Thyroid gland (tissue), 4 donors: ENCODE data around the gene PROZ.

Experiments used
- POLR2A ChIP-seq, 2 donors: fragments of 450-650 bp; IDR thresholded peaks; one replicate each; pipeline ENCODE4 v1.6.1; 2017; ENCODE audit warnings: antibody characterized with exemption in 2 of 2, mild to moderate bottlenecking in 2 of 2, moderate library complexity in 1 of 2
- TF ChIP-seq, protein P1 (sequence below), 6 experiments: fragments of 200-600 bp in 3 of 6; fragments of 450-650 bp in 3 of 6; sonication (generic) in 3 of 6; IDR thresholded peaks; one replicate each; pipeline ENCODE4 v1.5.1; 2016 to 2019; ENCODE audit warnings: antibody characterized with exemption in 6 of 6, mild to moderate bottlenecking in 2 of 6, inconsistent platforms in 1 of 6, moderate library complexity in 1 of 6

DNA sequence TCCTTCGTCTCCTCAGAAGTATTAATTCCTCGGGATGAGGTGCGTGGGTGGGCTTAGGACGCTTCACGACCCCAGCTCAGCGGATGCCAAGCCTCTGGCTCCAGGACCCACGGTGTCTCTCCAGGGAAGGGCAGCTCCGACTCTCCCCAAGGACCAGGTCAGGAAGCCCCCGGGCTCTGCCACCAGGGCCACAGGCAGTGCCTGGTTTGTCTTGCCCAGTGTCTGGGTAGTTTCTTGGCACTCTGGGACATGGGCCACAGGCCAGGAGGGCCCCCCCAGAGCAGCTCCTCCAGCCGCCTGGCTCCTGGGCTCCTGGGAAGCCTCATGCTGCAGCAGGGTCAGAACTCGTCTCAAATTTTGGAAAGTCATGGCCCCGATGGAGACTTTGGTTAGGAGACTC lies 2.5 kb downstream of the PROZ start:
- TF ChIP-seq, protein P1, sequence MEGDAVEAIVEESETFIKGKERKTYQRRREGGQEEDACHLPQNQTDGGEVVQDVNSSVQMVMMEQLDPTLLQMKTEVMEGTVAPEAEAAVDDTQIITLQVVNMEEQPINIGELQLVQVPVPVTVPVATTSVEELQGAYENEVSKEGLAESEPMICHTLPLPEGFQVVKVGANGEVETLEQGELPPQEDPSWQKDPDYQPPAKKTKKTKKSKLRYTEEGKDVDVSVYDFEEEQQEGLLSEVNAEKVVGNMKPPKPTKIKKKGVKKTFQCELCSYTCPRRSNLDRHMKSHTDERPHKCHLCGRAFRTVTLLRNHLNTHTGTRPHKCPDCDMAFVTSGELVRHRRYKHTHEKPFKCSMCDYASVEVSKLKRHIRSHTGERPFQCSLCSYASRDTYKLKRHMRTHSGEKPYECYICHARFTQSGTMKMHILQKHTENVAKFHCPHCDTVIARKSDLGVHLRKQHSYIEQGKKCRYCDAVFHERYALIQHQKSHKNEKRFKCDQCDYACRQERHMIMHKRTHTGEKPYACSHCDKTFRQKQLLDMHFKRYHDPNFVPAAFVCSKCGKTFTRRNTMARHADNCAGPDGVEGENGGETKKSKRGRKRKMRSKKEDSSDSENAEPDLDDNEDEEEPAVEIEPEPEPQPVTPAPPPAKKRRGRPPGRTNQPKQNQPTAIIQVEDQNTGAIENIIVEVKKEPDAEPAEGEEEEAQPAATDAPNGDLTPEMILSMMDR (IDR thresholded peaks at IDR 0.05): no peak
- TF ChIP-seq POLR2A (IDR thresholded peaks at IDR 0.05): no peak
